IMR-90 (cell line): Measurements from ENCODE around the gene KDM3B.

Source experiments
- BHLHE40 ChIP-seq: fragments of 150-350 bp; IDR thresholded peaks from 2 replicates; pipeline ENCODE4 v1.6.1; 2016; ENCODE audit warnings: mild to moderate bottlenecking, low read depth, low read length
- CTCF ChIP-seq: conservative IDR thresholded peaks from 2 replicates; pipeline ENCODE4 v1.5.1; 2012; ENCODE audit warnings: mild to moderate bottlenecking, low read depth, low read length, improper control_type of control experiment
- MAFK ChIP-seq: IDR thresholded peaks from 2 replicates; pipeline ENCODE4 v1.6.1; 2012; ENCODE audit warnings: low read depth, low read length, improper control_type of control experiment
- MXI1 ChIP-seq: IDR thresholded peaks from 2 replicates; pipeline ENCODE4 v1.6.1; 2012; ENCODE audit warnings: low read depth, mild to moderate bottlenecking, low read length, moderate library complexity, borderline replicate concordance
- NFE2L2 ChIP-seq: fragments of 150-350 bp; IDR thresholded peaks from 2 replicates; pipeline ENCODE4 v1.6.1; 2016; ENCODE audit warnings: low read depth, mild to moderate bottlenecking, low read length
- POLR2A ChIP-seq: IDR thresholded peaks from 2 replicates; pipeline ENCODE4 v1.6.1; 2012; ENCODE audit warnings: mild to moderate bottlenecking, low read depth, low read length
- RFX5 ChIP-seq: IDR thresholded peaks from 2 replicates; pipeline ENCODE4 v1.8.0; 2012; ENCODE audit warnings: low read depth, mild to moderate bottlenecking, low read length, moderate library complexity
- SMC3 ChIP-seq: fragments of 150-350 bp; IDR thresholded peaks from 2 replicates; pipeline ENCODE4 v1.6.1; 2016; ENCODE audit warnings: low read depth, mild to moderate bottlenecking, antibody characterized with exemption, low read length, moderate library complexity
- TF ChIP-seq, protein P1 (sequence below): fragments of 150-350 bp; IDR thresholded peaks from 2 replicates; pipeline ENCODE4 v1.6.1; 2016; ENCODE audit warnings: low read depth, mild to moderate bottlenecking, low read length, moderate library complexity, borderline replicate concordance

GRCh38 chr5:138352722-138353559, 456 bp downstream of the KDM3B start:
- peak; percentile 31 for TF ChIP-seq POLR2A
- TF ChIP-seq CTCF = peak; percentile 28; the same call in 1 of the 2 replicates
- no peak for TF ChIP-seq BHLHE40
- TF ChIP-seq NFE2L2 = no peak
- TF ChIP-seq MAFK = no peak
- TF ChIP-seq, protein P1, sequence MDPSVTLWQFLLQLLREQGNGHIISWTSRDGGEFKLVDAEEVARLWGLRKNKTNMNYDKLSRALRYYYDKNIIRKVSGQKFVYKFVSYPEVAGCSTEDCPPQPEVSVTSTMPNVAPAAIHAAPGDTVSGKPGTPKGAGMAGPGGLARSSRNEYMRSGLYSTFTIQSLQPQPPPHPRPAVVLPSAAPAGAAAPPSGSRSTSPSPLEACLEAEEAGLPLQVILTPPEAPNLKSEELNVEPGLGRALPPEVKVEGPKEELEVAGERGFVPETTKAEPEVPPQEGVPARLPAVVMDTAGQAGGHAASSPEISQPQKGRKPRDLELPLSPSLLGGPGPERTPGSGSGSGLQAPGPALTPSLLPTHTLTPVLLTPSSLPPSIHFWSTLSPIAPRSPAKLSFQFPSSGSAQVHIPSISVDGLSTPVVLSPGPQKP = no peak
- TF ChIP-seq MXI1 = no peak
- TF ChIP-seq SMC3 = no peak
- TF ChIP-seq RFX5 = no peak
